ENCODE data around the gene DDTL. TPM values are rescaled to one million over a fixed set of nuclear protein-coding genes. Genes with fewer than 3 reads are reported as not detected.

DDTL gene
- total RNA-seq, 1 experiment from 2014 or later, result 2.5 TPM

DNA sequence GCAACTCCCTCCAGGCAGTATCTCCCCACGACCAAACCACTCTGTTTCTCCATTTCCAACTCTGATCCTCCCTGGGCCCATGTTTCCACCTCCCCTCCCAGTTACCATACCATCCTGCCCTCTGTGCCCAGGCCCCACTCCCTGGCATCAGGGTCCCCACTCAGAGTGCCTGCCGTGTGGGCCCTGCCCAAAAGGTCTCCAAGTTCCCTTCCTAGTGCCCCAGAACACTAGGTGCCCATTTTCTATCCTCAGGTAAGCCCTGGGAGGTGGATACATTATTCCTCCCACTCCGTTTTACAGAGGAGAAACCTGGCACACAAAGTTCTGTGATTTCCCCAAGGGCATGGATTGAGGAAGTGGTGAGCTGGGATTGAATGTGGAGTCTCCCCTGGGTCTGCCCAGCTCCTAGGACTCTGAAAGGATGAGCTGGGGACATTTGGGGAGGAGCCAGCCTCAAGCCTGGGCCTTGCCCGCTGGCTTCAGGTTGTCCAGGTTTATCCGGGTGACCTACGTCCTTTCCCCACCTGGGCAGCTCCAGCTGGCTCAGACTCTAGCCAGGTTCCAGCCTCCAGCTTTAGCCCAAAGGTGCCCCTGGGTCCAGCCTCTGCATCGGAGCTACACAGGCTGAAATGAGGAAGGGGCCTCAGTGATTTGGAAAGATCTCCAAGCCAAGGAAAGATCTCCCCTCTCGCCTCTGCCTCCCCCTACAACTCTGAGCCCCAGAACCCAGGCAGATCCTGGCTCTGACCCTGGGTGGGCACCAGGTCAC lies 40.7 kb downstream of the DDTL start:
- ChIA-PET POLR2A (no interaction called here), CTCF (interaction anchor here (0.6 kb wide), 1 partner anchor 19 kb away, joined by 6 read pairs; no protein-coding TSS in a partner anchor)
- H3K9me3 Mint-ChIP-seq (ENCODE audit: unreplicated experiment), result no peaks in the 10 kb centered on the region
- H3K4me3 Mint-ChIP-seq (ENCODE audit: unreplicated experiment), result no peak overlapping the region
- H3K36me3 Mint-ChIP-seq (ENCODE audit: insufficient read depth, unreplicated experiment), result peaks cover 6% of the 10 kb centered on the region
- TF ChIP-seq, protein P1, sequence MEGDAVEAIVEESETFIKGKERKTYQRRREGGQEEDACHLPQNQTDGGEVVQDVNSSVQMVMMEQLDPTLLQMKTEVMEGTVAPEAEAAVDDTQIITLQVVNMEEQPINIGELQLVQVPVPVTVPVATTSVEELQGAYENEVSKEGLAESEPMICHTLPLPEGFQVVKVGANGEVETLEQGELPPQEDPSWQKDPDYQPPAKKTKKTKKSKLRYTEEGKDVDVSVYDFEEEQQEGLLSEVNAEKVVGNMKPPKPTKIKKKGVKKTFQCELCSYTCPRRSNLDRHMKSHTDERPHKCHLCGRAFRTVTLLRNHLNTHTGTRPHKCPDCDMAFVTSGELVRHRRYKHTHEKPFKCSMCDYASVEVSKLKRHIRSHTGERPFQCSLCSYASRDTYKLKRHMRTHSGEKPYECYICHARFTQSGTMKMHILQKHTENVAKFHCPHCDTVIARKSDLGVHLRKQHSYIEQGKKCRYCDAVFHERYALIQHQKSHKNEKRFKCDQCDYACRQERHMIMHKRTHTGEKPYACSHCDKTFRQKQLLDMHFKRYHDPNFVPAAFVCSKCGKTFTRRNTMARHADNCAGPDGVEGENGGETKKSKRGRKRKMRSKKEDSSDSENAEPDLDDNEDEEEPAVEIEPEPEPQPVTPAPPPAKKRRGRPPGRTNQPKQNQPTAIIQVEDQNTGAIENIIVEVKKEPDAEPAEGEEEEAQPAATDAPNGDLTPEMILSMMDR (IDR thresholded peaks at IDR 0.05; ENCODE audit: unreplicated experiment), result no peak
- BruUV-seq (replicated peaks), result no TSS peak
- DNase-seq (ENCODE audit: unreplicated experiment), result no peak
- no peak overlapping the region for H3K27ac Mint-ChIP-seq (ENCODE audit: low read depth, unreplicated experiment)
- H3K4me1 Mint-ChIP-seq (ENCODE audit: insufficient read depth, unreplicated experiment), result no peaks in the 10 kb centered on the region
- intact Hi-C loops (cut with micrococcal nuclease), result no loop called here
- no peaks in the 10 kb centered on the region for H3K27me3 Mint-ChIP-seq (ENCODE audit: insufficient read depth, unreplicated experiment)

DNA sequence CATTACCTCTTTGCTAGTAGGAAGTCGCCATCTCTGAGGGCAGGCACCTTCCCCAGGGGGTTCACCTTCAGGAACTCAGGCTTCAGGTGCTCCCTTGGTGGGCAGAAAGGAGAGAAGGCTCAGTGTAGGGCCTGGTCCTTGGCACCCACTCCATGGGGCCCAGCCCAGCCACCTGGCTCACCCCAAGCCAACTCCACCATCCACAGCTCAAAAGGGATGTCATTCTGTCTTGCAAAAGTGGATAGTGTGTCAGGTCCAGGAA lies 41.3 kb downstream of the DDTL start:
- DNase-seq (ENCODE audit: unreplicated experiment), result no peak
- intact Hi-C loops (cut with micrococcal nuclease), result no loop called here
- CTCF ChIA-PET, result interaction anchor here (0.6 kb wide), 1 partner anchor 19 kb away, joined by 6 read pairs; no protein-coding TSS in a partner anchor
- Mint-ChIP-seq H3K4me3 (ENCODE audit: unreplicated experiment) (no peak overlapping the region), H3K36me3 (ENCODE audit: insufficient read depth, unreplicated experiment) (peaks cover 6% of the 10 kb centered on the region), H3K4me1 (ENCODE audit: insufficient read depth, unreplicated experiment) (no peaks in the 10 kb centered on the region), H3K9me3 (ENCODE audit: unreplicated experiment) (no peaks in the 10 kb centered on the region), H3K27me3 (ENCODE audit: insufficient read depth, unreplicated experiment) (no peaks in the 10 kb centered on the region), H3K27ac (ENCODE audit: low read depth, unreplicated experiment) (no peak overlapping the region)
- BruUV-seq (replicated peaks), result no TSS peak
- POLR2A ChIA-PET, result no interaction called here
- TF ChIP-seq, protein P1 (IDR thresholded peaks at IDR 0.05; ENCODE audit: unreplicated experiment), result no peak

DNA sequence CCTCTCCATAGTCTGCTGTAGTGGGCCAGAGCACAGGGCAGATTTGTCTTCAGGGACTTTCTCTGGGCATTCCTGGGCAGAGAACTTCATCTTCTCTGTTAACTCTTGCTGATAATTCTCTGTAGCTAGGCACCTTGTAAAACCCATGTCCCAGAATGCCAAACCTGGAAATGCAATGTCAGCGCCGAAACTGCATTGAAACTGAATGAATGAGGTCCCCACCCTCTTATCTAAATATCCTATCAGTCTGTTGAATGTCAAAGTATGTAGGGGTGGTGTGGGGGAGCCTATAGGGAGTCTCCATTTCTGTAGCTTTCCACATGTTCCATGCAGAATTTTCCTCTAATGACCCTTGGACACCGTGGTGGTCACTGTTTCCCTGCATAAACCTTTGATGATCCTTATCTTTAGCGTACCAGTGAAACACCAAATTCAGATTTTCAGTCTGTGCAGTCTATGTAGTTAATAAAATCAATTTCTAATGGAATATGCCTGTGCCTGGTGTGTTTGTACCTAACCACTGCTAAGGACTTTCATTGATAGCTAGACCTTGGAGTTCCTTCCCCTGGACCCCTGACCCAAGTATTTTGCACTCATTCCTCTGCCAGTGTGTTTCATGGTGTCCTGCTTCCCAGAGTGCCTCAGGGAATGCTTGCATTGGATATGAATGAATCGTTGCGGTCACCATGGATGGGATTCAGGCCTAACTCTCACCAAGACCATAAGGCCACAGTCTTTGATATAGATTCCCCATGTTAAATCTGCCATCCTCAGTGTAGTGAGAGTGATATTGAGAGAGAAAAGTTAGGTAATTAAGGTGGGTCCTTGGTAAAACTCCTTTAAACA lies 41.9 kb downstream of the DDTL start:
- no peak overlapping the region for H3K27ac Mint-ChIP-seq (ENCODE audit: low read depth, unreplicated experiment)
- H3K4me3 Mint-ChIP-seq (ENCODE audit: unreplicated experiment), result no peak overlapping the region
- H3K4me1 Mint-ChIP-seq (ENCODE audit: insufficient read depth, unreplicated experiment), result peaks cover 4% of the 10 kb centered on the region
- no TSS peak for BruUV-seq (replicated peaks)
- H3K36me3 Mint-ChIP-seq (ENCODE audit: insufficient read depth, unreplicated experiment), result peaks cover 6% of the 10 kb centered on the region
- TF ChIP-seq, protein P1 (IDR thresholded peaks at IDR 0.05; ENCODE audit: unreplicated experiment), result no peak
- no peaks in the 10 kb centered on the region for H3K9me3 Mint-ChIP-seq (ENCODE audit: unreplicated experiment)
- ChIA-PET CTCF (no interaction called here), POLR2A (no interaction called here)
- no peak for DNase-seq (ENCODE audit: unreplicated experiment)
- no peaks in the 10 kb centered on the region for H3K27me3 Mint-ChIP-seq (ENCODE audit: insufficient read depth, unreplicated experiment)
- intact Hi-C loops (cut with micrococcal nuclease), result no loop called here

DNA sequence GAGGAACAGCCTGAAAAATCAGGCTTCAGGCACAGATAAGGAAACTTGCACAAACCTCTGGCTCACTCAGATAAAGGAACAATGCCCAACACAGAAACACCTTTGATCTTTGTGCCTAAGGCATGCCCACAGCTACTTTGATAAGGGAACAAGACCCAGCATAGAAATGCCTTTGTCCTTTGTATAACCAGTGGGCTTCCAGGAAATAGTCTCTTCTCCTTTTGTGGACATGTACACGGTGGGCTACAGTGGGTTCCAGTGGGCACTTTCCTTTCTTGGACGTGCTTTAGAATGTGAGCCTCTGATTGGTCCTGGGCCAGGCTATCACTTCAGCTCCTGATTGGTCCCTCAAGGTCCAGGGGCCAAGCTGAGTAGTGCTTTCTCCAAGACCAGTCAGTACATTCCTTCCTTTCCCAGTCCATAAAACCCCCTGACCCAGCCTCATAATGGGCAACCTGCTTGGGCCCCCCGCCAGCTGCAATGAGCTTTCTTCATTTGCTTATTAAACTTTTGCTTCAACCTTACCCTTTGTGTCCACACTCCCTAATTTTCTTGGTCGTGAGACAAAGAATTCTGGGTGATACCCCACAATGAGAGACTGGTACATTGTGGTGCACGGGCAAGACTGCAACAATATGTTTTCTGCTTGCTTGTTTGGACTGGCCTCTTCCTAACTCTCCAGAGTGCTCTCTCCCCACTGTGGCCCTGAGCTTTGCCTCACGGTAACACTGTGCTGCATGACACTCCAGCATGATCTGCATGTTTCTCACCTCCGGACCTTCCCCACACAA lies 42.7 kb downstream of the DDTL start:
- H3K36me3 Mint-ChIP-seq (ENCODE audit: insufficient read depth, unreplicated experiment), result peaks cover 9% of the 10 kb centered on the region
- H3K27me3 Mint-ChIP-seq (ENCODE audit: insufficient read depth, unreplicated experiment), result no peaks in the 10 kb centered on the region
- intact Hi-C loops (cut with micrococcal nuclease), result no loop called here
- no peak for DNase-seq (ENCODE audit: unreplicated experiment)
- no peaks in the 10 kb centered on the region for H3K9me3 Mint-ChIP-seq (ENCODE audit: unreplicated experiment)
- no peak overlapping the region for H3K27ac Mint-ChIP-seq (ENCODE audit: low read depth, unreplicated experiment)
- ChIA-PET POLR2A (interaction anchor here (0.6 to 2.1 kb wide), 3 partner anchors 13 to 358 kb away, joined by 4 to 9 read pairs (median 7); no protein-coding TSS in a partner anchor), CTCF (no interaction called here)
- no peak overlapping the region for H3K4me3 Mint-ChIP-seq (ENCODE audit: unreplicated experiment)
- TF ChIP-seq, protein P1 (IDR thresholded peaks at IDR 0.05; ENCODE audit: unreplicated experiment), result no peak
- no TSS peak for BruUV-seq (replicated peaks)
- peaks cover 8% of the 10 kb centered on the region for H3K4me1 Mint-ChIP-seq (ENCODE audit: insufficient read depth, unreplicated experiment)
